Large intestine (tissue), 3 donors: ENCODE data around the gene PTPRF. TPM values are rescaled to one million over a fixed set of nuclear protein-coding genes. Genes with fewer than 3 reads are reported as not detected.

Experiments used
- DNase-seq, 2 donors: peaks; one replicate each; pipeline versions ENCODE4 v3.0.0 to v3.0.0-alpha.2; 2013
- H3K27ac ChIP-seq: one replicate; pipeline ENCODE4 v1.5.1; 2013; ENCODE audit warnings: low read length
- H3K27me3 ChIP-seq: 2 replicates; pipeline ENCODE4 v1.6.1; 2013; ENCODE audit warnings: low read length; ENCODE audit not compliant: control insufficient read depth, insufficient read depth
- H3K36me3 ChIP-seq: 2 replicates; pipeline ENCODE4 v1.6.1; 2013; ENCODE audit warnings: low read length; ENCODE audit not compliant: control insufficient read depth, insufficient read depth
- H3K4me1 ChIP-seq: one replicate; pipeline ENCODE4 v1.6.1; 2013; ENCODE audit warnings: low read length; ENCODE audit not compliant: control insufficient read depth, insufficient read depth
- H3K4me3 ChIP-seq: one replicate; pipeline ENCODE4 v1.5.1; 2013; ENCODE audit warnings: low read length
- H3K9me3 ChIP-seq: one replicate; pipeline ENCODE4 v1.6.1; 2013; ENCODE audit warnings: mild to moderate bottlenecking, low read depth, low read length, moderate library complexity; ENCODE audit not compliant: control insufficient read depth
- WGBS: methylation state at CpG from one replicate; pipeline ENCODE4 v1.1.5; 2013; ENCODE audit warnings: low lambda C conversion rate; ENCODE audit not compliant: insufficient coverage; 5-methylcytosine and 5-hydroxymethylcytosine counted together
- polyA plus RNA-seq: library from polyadenylated mRNA; unstranded; fragments of 120-200 nt; gene quantifications from one replicate; pipeline ENCODE4 v1.2.1, GENCODE V29; 2013

PTPRF gene
- polyA plus RNA-seq, 1 donor = 257 TPM

DNA sequence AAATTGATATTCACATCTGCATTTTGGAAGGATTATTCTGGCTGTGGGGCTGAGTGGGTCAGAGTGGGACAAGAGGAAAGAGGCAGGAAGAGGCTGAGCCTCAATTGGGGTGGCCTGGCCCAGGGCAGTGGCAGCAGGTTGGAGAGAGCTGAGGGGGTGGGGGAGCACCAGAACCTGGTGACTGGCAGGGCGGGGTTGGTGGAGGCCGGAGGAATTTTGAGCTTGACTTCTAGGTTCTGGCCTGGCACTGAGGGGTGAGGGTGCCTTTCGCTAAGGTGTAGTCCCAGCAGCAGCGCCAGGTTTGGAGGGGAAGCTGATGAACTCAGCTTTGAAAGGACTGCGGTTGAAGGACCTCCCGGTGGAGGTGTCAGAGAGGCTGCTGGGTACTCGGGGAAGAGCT lies 85.7 kb downstream of the PTPRF start:
- no CpG with 5 or more reads among the region's 7 CpGs for WGBS
- no peak for DNase-seq
- Histone ChIP-seq H3K9me3 (no peaks in the 10 kb centered on the region), H3K27me3 (no peaks in the 10 kb centered on the region), H3K4me1 (no peaks in the 10 kb centered on the region), H3K36me3 (peaks cover 90% of the 10 kb centered on the region), H3K27ac (no peak overlapping the region), H3K4me3 (no peak overlapping the region)

- Histone ChIP-seq H3K4me3 (no peak overlapping the region), H3K27me3 (no peaks in the 10 kb centered on the region), H3K36me3 (peaks cover 92% of the 10 kb centered on the region), H3K4me1 (no peaks in the 10 kb centered on the region), H3K9me3 (no peaks in the 10 kb centered on the region), H3K27ac (no peak overlapping the region)
- DNase-seq = no peak
- no CpG with 5 or more reads among the region's 5 CpGs for WGBS
These were observed 86.3 kb downstream of the PTPRF start for GRCh38 chr1:43617011-43617410.

DNA sequence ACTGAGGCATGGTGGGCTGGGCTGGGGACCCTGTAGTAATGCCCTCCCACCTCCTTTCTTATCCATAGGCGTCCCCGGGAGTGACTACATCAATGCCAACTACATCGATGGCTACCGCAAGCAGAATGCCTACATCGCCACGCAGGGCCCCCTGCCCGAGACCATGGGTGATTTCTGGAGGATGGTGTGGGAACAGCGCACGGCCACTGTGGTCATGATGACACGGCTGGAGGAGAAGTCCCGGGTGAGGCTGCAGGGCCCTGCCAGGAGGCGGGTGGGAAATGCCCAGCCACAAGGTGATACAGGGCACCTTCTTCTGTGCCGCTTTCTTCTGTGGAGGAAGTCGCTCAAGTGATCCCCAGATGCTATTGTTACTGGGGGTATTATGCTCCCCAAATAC lies 87.0 kb downstream of the PTPRF start:
- no peak overlapping the region for H3K4me3 ChIP-seq
- DNase-seq = no peak
- H3K27me3 ChIP-seq = no peaks in the 10 kb centered on the region
- peaks cover 93% of the 10 kb centered on the region for H3K36me3 ChIP-seq
- H3K4me1 ChIP-seq = no peaks in the 10 kb centered on the region
- no CpG with 5 or more reads among the region's 14 CpGs for WGBS
- H3K9me3 ChIP-seq = no peaks in the 10 kb centered on the region
- H3K27ac ChIP-seq = no peak overlapping the region

DNA sequence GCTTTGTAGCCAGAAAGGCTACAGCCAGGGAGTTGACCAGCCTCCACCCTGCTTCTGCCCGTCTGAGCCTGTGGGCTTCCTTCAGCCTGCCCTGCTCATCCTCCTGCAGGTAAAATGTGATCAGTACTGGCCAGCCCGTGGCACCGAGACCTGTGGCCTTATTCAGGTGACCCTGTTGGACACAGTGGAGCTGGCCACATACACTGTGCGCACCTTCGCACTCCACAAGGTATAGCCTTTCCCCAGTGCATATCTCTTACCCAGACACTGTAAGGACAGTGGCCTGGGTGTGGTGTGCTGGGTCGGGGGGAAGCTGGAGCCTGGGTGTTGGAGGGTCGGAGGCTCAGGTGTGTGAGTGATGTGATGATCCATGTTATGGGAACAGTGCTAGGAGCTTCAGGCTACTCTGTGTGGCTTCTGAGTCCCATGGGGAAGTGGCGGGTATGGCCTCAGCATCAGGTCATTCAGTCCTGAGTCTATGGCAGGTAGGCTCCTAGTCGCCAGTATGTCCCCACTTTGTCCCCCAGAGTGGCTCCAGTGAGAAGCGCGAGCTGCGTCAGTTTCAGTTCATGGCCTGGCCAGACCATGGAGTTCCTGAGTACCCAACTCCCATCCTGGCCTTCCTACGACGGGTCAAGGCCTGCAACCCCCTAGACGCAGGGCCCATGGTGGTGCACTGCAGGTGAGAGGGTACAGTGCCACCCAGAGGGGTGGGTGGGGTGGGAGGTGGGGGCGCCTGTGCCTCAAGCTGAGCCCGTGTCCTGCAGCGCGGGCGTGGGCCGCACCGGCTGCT lies 88.0 kb downstream of the PTPRF start:
- no peak for DNase-seq
- H3K4me3 ChIP-seq = no peak overlapping the region
- H3K36me3 ChIP-seq = peaks cover 93% of the 10 kb centered on the region
- H3K27ac ChIP-seq = no peak overlapping the region
- no peaks in the 10 kb centered on the region for H3K9me3 ChIP-seq
- H3K4me1 ChIP-seq = no peaks in the 10 kb centered on the region
- no CpG with 5 or more reads among the region's 22 CpGs for WGBS
- H3K27me3 ChIP-seq = no peaks in the 10 kb centered on the region

DNA sequence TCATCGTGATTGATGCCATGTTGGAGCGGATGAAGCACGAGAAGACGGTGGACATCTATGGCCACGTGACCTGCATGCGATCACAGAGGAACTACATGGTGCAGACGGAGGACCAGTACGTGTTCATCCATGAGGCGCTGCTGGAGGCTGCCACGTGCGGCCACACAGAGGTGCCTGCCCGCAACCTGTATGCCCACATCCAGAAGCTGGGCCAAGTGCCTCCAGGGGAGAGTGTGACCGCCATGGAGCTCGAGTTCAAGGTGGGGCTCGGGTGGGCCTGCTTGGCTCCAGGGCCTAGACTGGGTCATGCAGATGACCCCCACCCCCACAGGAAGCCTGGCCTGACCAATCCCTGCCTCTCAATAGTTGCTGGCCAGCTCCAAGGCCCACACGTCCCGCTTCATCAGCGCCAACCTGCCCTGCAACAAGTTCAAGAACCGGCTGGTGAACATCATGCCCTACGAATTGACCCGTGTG lies 88.7 kb downstream of the PTPRF start:
- H3K4me3 ChIP-seq = no peak overlapping the region
- H3K36me3 ChIP-seq = peaks cover 88% of the 10 kb centered on the region
- H3K27me3 ChIP-seq = no peaks in the 10 kb centered on the region
- no CpG with 5 or more reads among the region's 21 CpGs for WGBS
- DNase-seq = no peak
- no peaks in the 10 kb centered on the region for H3K9me3 ChIP-seq
- no peaks in the 10 kb centered on the region for H3K4me1 ChIP-seq
- no peak overlapping the region for H3K27ac ChIP-seq

DNA sequence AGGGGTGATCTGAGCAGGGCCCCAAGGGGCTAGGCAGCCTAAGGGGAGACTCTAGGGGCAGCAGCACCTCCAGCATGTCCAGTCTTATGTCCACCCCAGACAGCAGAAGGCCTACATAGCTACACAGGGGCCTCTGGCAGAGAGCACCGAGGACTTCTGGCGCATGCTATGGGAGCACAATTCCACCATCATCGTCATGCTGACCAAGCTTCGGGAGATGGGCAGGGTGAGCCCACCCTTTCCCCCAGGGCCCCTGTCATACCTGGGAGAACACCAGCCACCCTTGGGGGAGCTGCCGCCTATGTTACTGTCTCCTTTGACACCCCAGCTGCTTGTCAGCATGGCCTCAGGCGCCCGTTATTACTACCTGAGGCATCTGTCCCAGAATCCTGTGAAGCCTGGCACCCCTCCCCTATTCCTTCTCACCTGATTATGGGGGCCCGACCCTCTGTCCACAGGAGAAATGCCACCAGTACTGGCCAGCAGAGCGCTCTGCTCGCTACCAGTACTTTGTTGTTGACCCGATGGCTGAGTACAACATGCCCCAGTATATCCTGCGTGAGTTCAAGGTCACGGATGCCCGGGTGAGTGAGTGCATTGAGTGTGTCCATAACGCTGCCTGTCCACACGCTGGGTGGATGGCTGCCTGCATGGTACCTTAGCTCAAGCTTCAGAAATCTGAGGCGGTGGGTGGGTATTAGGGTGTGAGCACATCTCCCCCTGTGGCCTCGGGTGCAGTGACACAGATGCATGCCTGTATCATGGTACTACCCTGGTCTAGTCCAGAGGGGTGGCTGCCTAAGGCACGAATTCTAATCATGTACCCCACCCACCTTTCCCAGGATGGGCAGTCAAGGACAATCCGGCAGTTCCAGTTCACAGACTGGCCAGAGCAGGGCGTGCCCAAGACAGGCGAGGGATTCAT lies 89.6 kb downstream of the PTPRF start:
- Histone ChIP-seq H3K4me1 (no peaks in the 10 kb centered on the region), H3K27me3 (no peaks in the 10 kb centered on the region), H3K27ac (no peak overlapping the region), H3K4me3 (no peak overlapping the region), H3K36me3 (peaks cover 85% of the 10 kb centered on the region), H3K9me3 (no peaks in the 10 kb centered on the region)
- DNase-seq = no peak
- WGBS = no CpG with 5 or more reads among the region's 22 CpGs

GRCh38 chr1:43620956-43621355 lies 90.3 kb downstream of the PTPRF start:
- no peaks in the 10 kb centered on the region for H3K27me3 ChIP-seq
- no peaks in the 10 kb centered on the region for H3K4me1 ChIP-seq
- H3K27ac ChIP-seq = no peak overlapping the region
- H3K4me3 ChIP-seq = no peak overlapping the region
- no peak for DNase-seq
- WGBS = no CpG with 5 or more reads among the region's 16 CpGs
- no peaks in the 10 kb centered on the region for H3K9me3 ChIP-seq
- peaks cover 85% of the 10 kb centered on the region for H3K36me3 ChIP-seq

DNA sequence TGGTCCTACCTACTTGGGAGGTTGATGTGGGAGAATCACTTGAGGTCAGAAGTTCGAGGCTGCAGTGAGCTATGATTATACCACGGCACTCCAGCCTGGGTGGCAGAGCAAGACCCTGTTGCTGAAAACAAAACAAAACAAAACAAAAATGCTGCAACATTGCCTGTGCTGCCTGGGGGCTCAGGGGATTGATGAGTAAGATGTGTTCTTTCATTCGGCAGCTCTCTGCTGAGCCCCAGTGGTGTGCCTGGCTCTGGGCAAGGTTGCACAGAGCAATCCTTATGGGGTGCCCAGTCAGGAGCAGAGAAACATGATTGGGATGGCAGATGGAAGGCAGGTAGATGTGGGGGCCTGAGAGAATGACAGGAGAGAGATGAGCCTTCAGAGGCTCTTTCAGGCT lies 90.7 kb downstream of the PTPRF start:
- DNase-seq = no peak
- no CpG with 5 or more reads among the region's 3 CpGs for WGBS
- Histone ChIP-seq H3K27me3 (no peaks in the 10 kb centered on the region), H3K36me3 (peaks cover 80% of the 10 kb centered on the region), H3K4me1 (no peaks in the 10 kb centered on the region), H3K9me3 (no peaks in the 10 kb centered on the region), H3K27ac (no peak overlapping the region), H3K4me3 (no peak overlapping the region)

GRCh38 chr1:43621861-43622260 lies 91.2 kb downstream of the PTPRF start:
- H3K4me1 ChIP-seq = no peaks in the 10 kb centered on the region
- WGBS = no CpG with 5 or more reads among the region's 18 CpGs
- H3K36me3 ChIP-seq = peaks cover 75% of the 10 kb centered on the region
- no peaks in the 10 kb centered on the region for H3K27me3 ChIP-seq
- no peak for DNase-seq
- H3K27ac ChIP-seq = no peak overlapping the region
- no peak overlapping the region for H3K4me3 ChIP-seq
- no peaks in the 10 kb centered on the region for H3K9me3 ChIP-seq

DNA sequence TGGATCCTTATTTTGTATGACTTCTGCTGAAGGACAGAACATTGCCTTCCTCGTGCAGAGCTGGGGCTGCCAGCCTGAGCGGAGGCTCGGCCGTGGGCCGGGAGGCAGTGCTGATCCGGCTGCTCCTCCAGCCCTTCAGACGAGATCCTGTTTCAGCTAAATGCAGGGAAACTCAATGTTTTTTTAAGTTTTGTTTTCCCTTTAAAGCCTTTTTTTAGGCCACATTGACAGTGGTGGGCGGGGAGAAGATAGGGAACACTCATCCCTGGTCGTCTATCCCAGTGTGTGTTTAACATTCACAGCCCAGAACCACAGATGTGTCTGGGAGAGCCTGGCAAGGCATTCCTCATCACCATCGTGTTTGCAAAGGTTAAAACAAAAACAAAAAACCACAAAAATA lies 91.8 kb downstream of the PTPRF start:
- 67% methylated on average over 1 of the region's 10 CpGs for WGBS
- no peaks in the 10 kb centered on the region for H3K27me3 ChIP-seq
- no peak overlapping the region for H3K4me3 ChIP-seq
- no peak overlapping the region for H3K27ac ChIP-seq
- no peak for DNase-seq
- no peaks in the 10 kb centered on the region for H3K9me3 ChIP-seq
- H3K4me1 ChIP-seq = no peaks in the 10 kb centered on the region
- H3K36me3 ChIP-seq = peaks cover 69% of the 10 kb centered on the region
